Measurements from ENCODE around the gene DCTPP1. TPM values are rescaled to one million over a fixed set of nuclear protein-coding genes. Genes with fewer than 3 reads are reported as not detected.

Gene DCTPP1
- total RNA-seq, 2 experiments from 2014 or later: 98.4 to 105 TPM

- Mint-ChIP-seq H3K4me3 (no peak overlapping the region), H3K27me3 (no peaks in the 10 kb centered on the region), H3K27ac (peak overlapping the region; percentile 35), H3K4me1 (ENCODE audit: low read depth) (peaks cover 23% of the 10 kb centered on the region), H3K9me3 (no peaks in the 10 kb centered on the region), H3K36me3 (ENCODE audit: low read depth) (peaks cover 44% of the 10 kb centered on the region)
- no peak for TF ChIP-seq CTCF (IDR thresholded peaks at IDR 0.05)
- ATAC-seq (no peak), DNase-seq (no peak)
- ChIA-PET POLR2A (interaction anchor here (0.8 to 1.6 kb wide), 6 partner anchors 8 to 151 kb away, joined by 3 to 9 read pairs (median 4); partner anchors contain the start of genes DCTPP1 and ZNF688), CTCF (interaction anchor here (0.7 to 2.2 kb wide), 6 partner anchors 9 to 208 kb away, joined by 3 to 12 read pairs (median 5); partner anchors contain the start of gene DCTPP1)
- intact Hi-C loops (cut with micrococcal nuclease): no loop called here
Measured at GRCh38 chr16:30421010-30421409, 8.8 kb downstream of the DCTPP1 start.

DNA sequence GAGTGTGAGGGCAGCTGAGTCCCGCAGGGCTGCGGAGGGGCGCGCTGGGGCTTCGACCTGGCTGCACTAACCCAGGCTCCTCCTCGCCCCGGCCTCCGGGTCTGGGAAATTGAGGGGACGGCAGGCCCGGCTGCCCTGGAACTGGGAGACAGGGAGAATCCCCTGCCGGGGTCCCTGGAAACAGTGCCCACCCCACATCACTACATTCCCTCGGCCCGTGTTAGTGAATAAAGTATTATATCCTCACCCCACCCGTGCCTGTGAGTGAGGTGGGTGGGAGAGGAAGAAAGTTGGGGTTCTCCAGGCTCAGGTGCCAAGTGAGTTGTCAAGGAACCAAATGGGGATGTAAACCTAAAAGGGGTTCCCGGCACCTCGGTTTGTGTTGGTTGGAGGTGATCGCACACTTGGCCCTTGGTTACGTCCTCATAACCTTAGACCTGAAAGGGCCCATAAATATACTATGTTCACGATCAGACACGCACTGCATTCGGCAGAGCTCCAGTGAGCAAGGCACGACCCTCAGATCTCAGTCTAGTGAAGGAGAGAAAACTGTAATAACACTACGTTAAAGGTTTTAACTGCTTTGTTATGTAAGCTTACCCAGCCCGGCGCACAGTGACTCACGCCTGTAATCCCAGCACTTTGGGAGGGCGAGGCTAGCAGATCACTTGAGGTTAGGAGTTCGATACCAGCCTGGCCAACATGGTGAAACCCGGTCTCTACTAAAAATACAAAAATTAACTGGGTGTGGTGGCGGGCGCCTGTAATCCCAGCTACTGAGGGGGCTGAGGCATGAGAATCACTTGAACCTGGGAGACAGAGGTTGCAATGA lies 11.3 kb downstream of the DCTPP1 start:
- CTCF ChIA-PET: interaction anchor here (0.9 to 3.6 kb wide), 14 partner anchors 8 to 197 kb away, joined by 3 to 36 read pairs (median 4); partner anchors contain the start of genes DCTPP1, ZNF48 and ZNF771
- ATAC-seq: no peak
- peaks cover 42% of the 10 kb centered on the region for H3K36me3 Mint-ChIP-seq (ENCODE audit: low read depth)
- H3K27me3 Mint-ChIP-seq: no peaks in the 10 kb centered on the region
- no peaks in the 10 kb centered on the region for H3K9me3 Mint-ChIP-seq
- peaks cover 28% of the 10 kb centered on the region for H3K4me1 Mint-ChIP-seq (ENCODE audit: low read depth)
- POLR2A ChIA-PET: interaction anchor here (0.6 to 4.2 kb wide), 28 partner anchors 8 to 682 kb away, joined by 3 to 38 read pairs (median 3); partner anchors contain the start of genes DCTPP1, SEPHS2, ZNF48 and ZNF771
- H3K27ac Mint-ChIP-seq: peak overlapping the region; percentile 79
- TF ChIP-seq CTCF (IDR thresholded peaks at IDR 0.05): no peak
- H3K4me3 Mint-ChIP-seq: peak overlapping the region; percentile 58
- DNase-seq: no peak
- intact Hi-C loops (cut with micrococcal nuclease): no loop called here

DNA sequence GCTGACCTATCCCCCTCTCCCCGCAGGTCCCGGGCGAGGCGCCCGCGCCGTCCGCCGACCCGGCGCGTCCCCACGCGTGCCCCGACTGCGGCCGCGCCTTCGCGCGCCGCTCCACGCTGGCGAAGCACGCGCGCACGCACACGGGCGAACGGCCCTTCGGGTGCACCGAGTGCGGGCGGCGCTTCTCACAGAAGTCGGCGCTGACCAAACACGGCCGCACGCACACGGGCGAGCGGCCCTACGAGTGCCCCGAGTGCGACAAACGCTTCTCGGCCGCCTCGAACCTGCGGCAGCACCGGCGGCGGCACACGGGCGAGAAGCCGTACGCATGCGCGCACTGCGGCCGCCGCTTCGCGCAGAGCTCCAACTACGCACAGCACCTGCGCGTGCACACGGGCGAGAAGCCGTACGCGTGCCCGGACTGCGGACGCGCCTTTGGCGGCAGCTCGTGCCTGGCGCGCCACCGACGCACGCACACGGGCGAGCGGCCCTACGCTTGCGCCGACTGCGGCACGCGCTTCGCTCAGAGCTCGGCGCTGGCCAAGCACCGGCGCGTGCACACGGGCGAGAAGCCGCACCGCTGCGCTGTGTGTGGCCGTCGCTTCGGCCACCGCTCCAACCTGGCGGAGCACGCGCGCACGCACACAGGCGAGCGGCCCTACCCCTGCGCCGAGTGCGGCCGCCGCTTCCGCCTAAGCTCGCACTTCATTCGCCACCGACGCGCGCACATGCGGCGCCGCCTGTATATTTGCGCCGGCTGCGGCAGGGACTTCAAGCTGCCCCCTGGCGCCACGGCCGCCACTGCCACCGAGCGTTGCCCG lies 12.1 kb downstream of the DCTPP1 start:
- POLR2A ChIA-PET: interaction anchor here (0.6 to 4.2 kb wide), 30 partner anchors 8 to 683 kb away, joined by 3 to 38 read pairs (median 3); partner anchors contain the start of genes ALDOA, DCTPP1, SEPHS2 and ZNF48
- Mint-ChIP-seq H3K27ac (no peak overlapping the region), H3K4me1 (ENCODE audit: low read depth) (peaks cover 30% of the 10 kb centered on the region), H3K36me3 (ENCODE audit: low read depth) (peaks cover 44% of the 10 kb centered on the region), H3K4me3 (peak overlapping the region; percentile 58), H3K27me3 (no peaks in the 10 kb centered on the region), H3K9me3 (no peaks in the 10 kb centered on the region)
- ATAC-seq (peak; percentile 90), DNase-seq (peak; percentile 89)
- intact Hi-C loops (cut with micrococcal nuclease): no loop called here
- TF ChIP-seq CTCF (IDR thresholded peaks at IDR 0.05): no peak
- CTCF ChIA-PET: interaction anchor here (0.7 to 3.6 kb wide), 15 partner anchors 9 to 198 kb away, joined by 3 to 36 read pairs (median 4); partner anchors contain the start of genes DCTPP1, ZNF48 and ZNF771

GRCh38 chr16:30416624-30417528 lies 13.0 kb downstream of the DCTPP1 start:
- Mint-ChIP-seq H3K27ac (peak overlapping the region; percentile 12), H3K9me3 (no peaks in the 10 kb centered on the region), H3K4me3 (peak overlapping the region; percentile 36), H3K27me3 (no peaks in the 10 kb centered on the region), H3K4me1 (ENCODE audit: low read depth) (peaks cover 34% of the 10 kb centered on the region), H3K36me3 (ENCODE audit: low read depth) (peaks cover 44% of the 10 kb centered on the region)
- intact Hi-C loops (cut with micrococcal nuclease): no loop called here
- CTCF ChIA-PET: interaction anchor here (0.7 to 3.6 kb wide), 14 partner anchors 9 to 199 kb away, joined by 3 to 36 read pairs (median 4); partner anchors contain the start of genes DCTPP1 and ZNF771
- no peak for DNase-seq
- no peak for TF ChIP-seq CTCF (IDR thresholded peaks at IDR 0.05)
- POLR2A ChIA-PET: interaction anchor here (0.7 to 4.2 kb wide), 18 partner anchors 9 to 458 kb away, joined by 3 to 38 read pairs (median 4); partner anchors contain the start of genes ALDOA, DCTPP1 and ZNF771
- no peak for ATAC-seq

Data from activated CD8-positive, alpha-beta T cell treated with anti-CD3 and anti-CD28 coated beads for 36 hours (primary cell).